Vagina (tissue), 2 donors: Measurements from ENCODE around the gene ATG4D. TPM values are rescaled to one million over a fixed set of nuclear protein-coding genes. Genes with fewer than 3 reads are reported as not detected.

Source experiments
- DNase-seq, 2 donors: peaks; one replicate each; pipeline ENCODE4 v3.0.0-alpha.2; 2017; ENCODE audit errors: extremely low spot score in 2 of 2
- H3K27ac ChIP-seq: fragments of 200-600 bp; sonication (generic); one replicate; pipeline ENCODE4 v1.5.1; 2019
- H3K27me3 ChIP-seq: fragments of 200-600 bp; sonication (generic); one replicate; pipeline ENCODE4 v1.5.1; 2019
- H3K36me3 ChIP-seq, 2 donors: fragments of 200-600 bp; sonication (generic); one replicate each; pipeline ENCODE4 v1.5.1; 2017 to 2019
- H3K4me1 ChIP-seq: fragments of 200-600 bp; sonication (generic); one replicate; pipeline ENCODE4 v1.5.1; 2019
- H3K4me3 ChIP-seq, 2 donors: fragments of 200-600 bp; sonication (generic); 1 replicate in 1 of 2; 2 replicates in 1 of 2; pipeline ENCODE4 v1.5.1; 2016 to 2019
- H3K9me3 ChIP-seq: fragments of 200-600 bp; sonication (generic); one replicate; pipeline ENCODE4 v1.5.1; 2019
- CTCF ChIP-seq, 3 experiments: fragments of 450-650 bp in 2 of 3; fragments of 200-600 bp in 1 of 3; sonication (generic) in 1 of 3; IDR thresholded peaks; one replicate each; pipeline ENCODE4 v1.5.1; 2017 to 2019; ENCODE audit warnings: antibody characterized with exemption in 3 of 3, mild to moderate bottlenecking in 2 of 3, moderate library complexity in 2 of 3
- POLR2A ChIP-seq, 2 donors: fragments of 450-650 bp; IDR thresholded peaks; one replicate each; pipeline ENCODE4 v1.6.1; 2017; ENCODE audit warnings: antibody characterized with exemption in 2 of 2, mild to moderate bottlenecking in 2 of 2, moderate library complexity in 2 of 2
- POLR2AphosphoS5 ChIP-seq, 2 donors: sonication (generic); formaldehyde crosslinking; IDR thresholded peaks; one replicate each; pipeline ENCODE4 v1.9.0; 2017; ENCODE audit warnings: antibody characterized with exemption in 2 of 2, mild to moderate bottlenecking in 2 of 2, low read depth in 1 of 2; ENCODE audit not compliant: insufficient read depth in 1 of 2
- intact Hi-C: fragments of 100-400 bp; cut with DNase I; formaldehyde crosslinking; loops from one replicate; pipeline ENCODE4 v1.15.1; 2023
- total RNA-seq: library from RNA; depleted of rRNA; stranded (reverse); fragments of >200 nt; gene quantifications from one replicate; pipeline ENCODE4 v1.2.3, GENCODE V29; 2016

ATG4D gene
- total RNA-seq, 1 donor from 2014 or later = 18.2 TPM

DNA sequence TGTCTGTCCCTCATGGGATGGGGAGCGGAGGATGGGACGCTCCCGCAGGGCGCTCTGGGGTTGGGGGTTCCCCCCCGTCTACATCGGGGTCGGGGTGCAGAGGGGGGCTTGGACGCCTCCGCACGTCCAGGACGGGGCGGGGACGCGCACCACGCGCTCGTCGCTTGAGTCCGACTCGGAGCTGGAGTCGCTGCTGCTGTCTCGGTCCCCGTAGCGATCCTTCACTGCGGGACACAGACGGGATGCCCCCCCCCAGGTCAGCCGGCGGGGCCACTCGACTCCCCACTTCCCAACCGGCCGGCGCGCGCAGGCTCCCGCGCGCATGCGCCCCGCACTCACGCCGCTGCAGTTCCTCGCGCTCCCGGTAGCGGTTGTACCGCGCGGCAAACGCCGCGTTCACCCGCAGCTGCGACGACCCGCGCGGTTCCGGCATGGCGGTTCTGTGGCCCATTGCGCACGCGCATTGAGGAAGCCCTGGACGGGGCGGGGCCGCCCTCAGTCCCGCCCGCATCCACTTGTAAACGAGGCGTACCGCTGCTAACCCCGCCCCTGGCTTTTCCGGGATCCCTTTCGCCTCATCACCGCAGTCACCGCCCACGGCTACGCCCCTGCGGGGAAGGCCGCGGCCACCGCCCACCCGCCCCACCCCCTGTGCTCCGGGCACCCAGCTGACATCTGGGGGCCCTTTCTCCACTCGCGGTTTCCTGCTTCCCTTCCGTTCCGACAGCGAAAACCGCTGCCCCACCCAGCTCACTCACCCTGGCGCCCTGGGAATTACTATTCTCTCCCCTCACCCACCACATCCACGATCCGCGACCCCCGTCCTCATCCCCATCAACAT, 22.1 kb downstream of the ATG4D start, which contains the start of gene KRI1:
KRI1 (minus strand) TSS at position 444 of the 841 bp plus-strand sequence; CDS start at position 433, 11 bp downstream.
- H3K4me3 ChIP-seq = peak within 1 kb of the TSS; percentile 86 to 91
- TF ChIP-seq POLR2AphosphoS5 (IDR thresholded peaks at IDR 0.05; ENCODE audit: insufficient read depth in 1 of 2, low read depth in 1 of 2) = peak; percentile 89 to 91
- peak in 1 of 2 donors; percentile 95 for TF ChIP-seq POLR2A (IDR thresholded peaks at IDR 0.05)
- TF ChIP-seq CTCF (IDR thresholded peaks at IDR 0.05) = peak; percentile 12 to 27 (median 20)
- peaks cover 48% of the 10 kb centered on the region for H3K4me1 ChIP-seq
- no peaks in the 10 kb centered on the region for H3K9me3 ChIP-seq
- H3K36me3 ChIP-seq = peaks cover 0 to 5% of the 10 kb centered on the region in 2 donors
- intact Hi-C loops = loop anchor here (2.0 to 5.0 kb wide), 2 partner anchors 63 to 163 kb away; partner anchors contain the start of genes CDC37 and KEAP1
- DNase-seq = peak in 1 of 2 donors; percentile 98
- H3K27me3 ChIP-seq = no peaks in the 10 kb centered on the region
- peak within 1 kb of the TSS; percentile 82 for H3K27ac ChIP-seq

- Histone ChIP-seq H3K36me3 (peaks cover 0 to 3% of the 10 kb centered on the region in 2 donors), H3K27ac (peak overlapping the region; percentile 82), H3K27me3 (no peaks in the 10 kb centered on the region), H3K9me3 (no peaks in the 10 kb centered on the region), H3K4me3 (peak overlapping the region; percentile 86 to 91), H3K4me1 (peaks cover 48% of the 10 kb centered on the region)
- intact Hi-C loops = loop anchor here (5.0 kb wide), 1 partner anchor 164 kb away; the partner anchor contains the start of gene CDC37
- TF ChIP-seq CTCF (IDR thresholded peaks at IDR 0.05) (no peak), POLR2A (IDR thresholded peaks at IDR 0.05) (no peak), POLR2AphosphoS5 (IDR thresholded peaks at IDR 0.05; ENCODE audit: insufficient read depth in 1 of 2, low read depth in 1 of 2) (no peak)
- DNase-seq = no peak
Measured at GRCh38 chr19:10566408-10566657, 22.6 kb downstream of the ATG4D start.

GRCh38 chr19:10566658-10567410, 23.1 kb downstream of the ATG4D start:
- H3K4me3 ChIP-seq = peak overlapping the region; percentile 86 to 91
- H3K27ac ChIP-seq = peak overlapping the region; percentile 82
- no peaks in the 10 kb centered on the region for H3K27me3 ChIP-seq
- DNase-seq = no peak
- peaks cover 50% of the 10 kb centered on the region for H3K4me1 ChIP-seq
- peaks cover 0 to 3% of the 10 kb centered on the region in 2 donors for H3K36me3 ChIP-seq
- TF ChIP-seq POLR2A (IDR thresholded peaks at IDR 0.05) = no peak
- TF ChIP-seq POLR2AphosphoS5 (IDR thresholded peaks at IDR 0.05; ENCODE audit: insufficient read depth in 1 of 2, low read depth in 1 of 2) = no peak
- no peak for TF ChIP-seq CTCF (IDR thresholded peaks at IDR 0.05)
- H3K9me3 ChIP-seq = no peaks in the 10 kb centered on the region
- intact Hi-C loops = loop anchor here (5.0 kb wide), 1 partner anchor 165 kb away; the partner anchor contains the start of gene CDC37

- Histone ChIP-seq H3K9me3 (no peaks in the 10 kb centered on the region), H3K4me3 (peak overlapping the region; percentile 69 to 81), H3K4me1 (peaks cover 57% of the 10 kb centered on the region), H3K36me3 (peaks cover 0 to 3% of the 10 kb centered on the region in 2 donors), H3K27me3 (no peaks in the 10 kb centered on the region), H3K27ac (peak overlapping the region; percentile 82)
- no peak for DNase-seq
- intact Hi-C loops = loop anchor here (5.0 kb wide), 1 partner anchor 165 kb away; the partner anchor contains the start of gene CDC37
- TF ChIP-seq POLR2A (IDR thresholded peaks at IDR 0.05) = no peak
Measured at GRCh38 chr19:10567656-10568055, 24.0 kb downstream of the ATG4D start.

- peaks cover 0 to 3% of the 10 kb centered on the region in 2 donors for H3K36me3 ChIP-seq
- no peaks in the 10 kb centered on the region for H3K9me3 ChIP-seq
- peak overlapping the region; percentile 69 to 81 for H3K4me3 ChIP-seq
- TF ChIP-seq POLR2AphosphoS5 (IDR thresholded peaks at IDR 0.05; ENCODE audit: insufficient read depth in 1 of 2, low read depth in 1 of 2) = no peak
- TF ChIP-seq CTCF (IDR thresholded peaks at IDR 0.05) = no peak
- TF ChIP-seq POLR2A (IDR thresholded peaks at IDR 0.05) = no peak
- H3K27ac ChIP-seq = peak overlapping the region; percentile 82
- intact Hi-C loops = loop anchor here (5.0 kb wide), 1 partner anchor 166 kb away; the partner anchor contains the start of gene CDC37
- peaks cover 57% of the 10 kb centered on the region for H3K4me1 ChIP-seq
- DNase-seq = no peak
- no peaks in the 10 kb centered on the region for H3K27me3 ChIP-seq
Measured at GRCh38 chr19:10568062-10568825, 24.5 kb downstream of the ATG4D start.
